Measurements from ENCODE around the gene AOC2. TPM values are rescaled to one million over a fixed set of nuclear protein-coding genes. Genes with fewer than 3 reads are reported as not detected.
"Not testable (repeated sequence)": the region's sequence is repeated elsewhere in the genome, so short reads cannot be mapped to it uniquely, and the experiment has no call there.

The AOC2 gene
- polyA plus RNA-seq, 1 experiment: 0.16 TPM

GRCh38 chr17:42898147-42898811 lies 53.9 kb downstream of the AOC2 start:
- ChIA-PET POLR2A (no interaction called here), CTCF (interaction anchor here (1.3 kb wide), 1 partner anchor 30 kb away, joined by 3 read pairs; no protein-coding TSS in a partner anchor)
- DNase-seq (ENCODE audit: low read depth, low spot score): no peak
- no peaks in the 10 kb centered on the region for H3K9me3 ChIP-seq (ENCODE audit: control insufficient read depth, insufficient read depth, low read length)
- no peak overlapping the region for H3K27ac ChIP-seq (ENCODE audit: low read depth, low read length)
- TF ChIP-seq CTCF (IDR thresholded peaks at IDR 0.05; ENCODE audit: low read depth, low read length): no peak
- peaks cover 10% of the 10 kb centered on the region for H3K27me3 ChIP-seq (ENCODE audit: control insufficient read depth, insufficient read depth, low read length)
- H3K4me3 ChIP-seq (ENCODE audit: low read depth, low read length): no peak overlapping the region

GRCh38 chr17:42899981-42900380 lies 55.6 kb downstream of the AOC2 start:
- H3K27me3 ChIP-seq (ENCODE audit: control insufficient read depth, insufficient read depth, low read length): peaks cover 15% of the 10 kb centered on the region
- CTCF ChIA-PET: interaction anchor here (1.3 kb wide), 1 partner anchor 29 kb away, joined by 3 read pairs; no protein-coding TSS in a partner anchor
- H3K27ac ChIP-seq (ENCODE audit: low read depth, low read length); H3K9me3 ChIP-seq (ENCODE audit: control insufficient read depth, insufficient read depth, low read length); H3K4me3 ChIP-seq (ENCODE audit: low read depth, low read length); DNase-seq (ENCODE audit: low read depth, low spot score); POLR2A ChIA-PET: not testable (repeated sequence)

Small RNA genes lying within 50 kb of the gene (small RNA-seq; reads per million reads assigned to genes)
- gene MIR6781 (ENCODE audit: insufficient read length, low read depth) (not detected), gene RNU6-287P (ENCODE audit: insufficient read length, low read depth) (not detected)

Other genes with a start within 250 kb of the AOC2 start
- 27.5 and 32.7 TPM in 2 replicates for gene RETREG3, start 235.2 kb upstream of the AOC2 start, polyA plus RNA-seq (2011; rRNA removed)
- 28.4 and 36.3 TPM in 2 replicates for gene TUBG1, start 234.9 kb upstream of the AOC2 start, polyA plus RNA-seq (2011; rRNA removed)
- gene TUBG2, start 185.3 kb upstream of the AOC2 start, polyA plus RNA-seq (2011; rRNA removed): 7.8 and 9.9 TPM in 2 replicates
- 3.6 and 4.3 TPM in 2 replicates for gene PLEKHH3, start 167.6 kb upstream of the AOC2 start, polyA plus RNA-seq (2011; rRNA removed)
- gene CCR10, start 162.7 kb upstream of the AOC2 start, polyA plus RNA-seq (2011; rRNA removed): 0.45 and 0.76 TPM in 2 replicates
- gene CNTNAP1, start 162.0 kb upstream of the AOC2 start, polyA plus RNA-seq (2011; rRNA removed): 53.7 and 62.9 TPM in 2 replicates
- gene EZH1, start 99.5 kb upstream of the AOC2 start, polyA plus RNA-seq (2011; rRNA removed): 18.8 and 26.3 TPM in 2 replicates
- 1.4 and 1.7 TPM in 2 replicates for gene RAMP2, start 83.4 kb upstream of the AOC2 start, polyA plus RNA-seq (2011; rRNA removed)
- gene VPS25, start 71.1 kb upstream of the AOC2 start, polyA plus RNA-seq (2011; rRNA removed): 94.0 and 107 TPM in 2 replicates
- 2.3 and 2.7 TPM in 2 replicates for gene WNK4, start 64.0 kb upstream of the AOC2 start, polyA plus RNA-seq (2011; rRNA removed)
- gene COA3, start 45.9 kb upstream of the AOC2 start, polyA plus RNA-seq (2011; rRNA removed): 86.7 and 96.3 TPM in 2 replicates
- 0.09 and 0.14 TPM in 2 replicates for gene CNTD1, start 45.7 kb upstream of the AOC2 start, polyA plus RNA-seq (2011; rRNA removed)
- 106 and 107 TPM in 2 replicates for gene BECN1, start 20.3 kb upstream of the AOC2 start, polyA plus RNA-seq (2011; rRNA removed)
- 111 and 129 TPM in 2 replicates for gene PSME3, start 11.2 kb upstream of the AOC2 start, polyA plus RNA-seq (2011; rRNA removed)
- gene AOC3, start 6.6 kb downstream of the AOC2 start, polyA plus RNA-seq (2011; rRNA removed): 0.10 and 0.12 TPM in 2 replicates
- not detected in 2 replicates for gene G6PC1, start 56.2 kb downstream of the AOC2 start, polyA plus RNA-seq (2011; rRNA removed)
- gene AARSD1, start 119.9 kb downstream of the AOC2 start, polyA plus RNA-seq (2011; rRNA removed): 39.7 and 39.8 TPM in 2 replicates
- 1.8 and 1.9 TPM in 2 replicates for gene PTGES3L, start 135.5 kb downstream of the AOC2 start, polyA plus RNA-seq (2011; rRNA removed)
- 8.7 and 9.4 TPM in 2 replicates for gene RUNDC1, start 136.0 kb downstream of the AOC2 start, polyA plus RNA-seq (2011; rRNA removed)
- 4,202 and 4,485 TPM in 2 replicates for gene RPL27, start 153.8 kb downstream of the AOC2 start, polyA plus RNA-seq (2011; rRNA removed)
- 24.1 and 25.7 TPM in 2 replicates for gene IFI35, start 162.2 kb downstream of the AOC2 start, polyA plus RNA-seq (2011; rRNA removed)
- gene VAT1, start 177.8 kb downstream of the AOC2 start, polyA plus RNA-seq (2011; rRNA removed): 228 and 236 TPM in 2 replicates
- gene RND2, start 180.7 kb downstream of the AOC2 start, polyA plus RNA-seq (2011; rRNA removed): 1.7 and 2.1 TPM in 2 replicates